ENCODE data around the gene FGF5. TPM values are rescaled to one million over a fixed set of nuclear protein-coding genes. Genes with fewer than 3 reads are reported as not detected.
A peak's percentile ranks its signal among the peaks of the same experiment; 100 is the strongest.

FGF5 gene
- total and polyA plus RNA-seq, 10 of the 15 experiments (the other 5 are each of a cell fraction or from before 2014, with no cell fraction given) = 0.87 to 7.4 (median 1.6) TPM

DNA sequence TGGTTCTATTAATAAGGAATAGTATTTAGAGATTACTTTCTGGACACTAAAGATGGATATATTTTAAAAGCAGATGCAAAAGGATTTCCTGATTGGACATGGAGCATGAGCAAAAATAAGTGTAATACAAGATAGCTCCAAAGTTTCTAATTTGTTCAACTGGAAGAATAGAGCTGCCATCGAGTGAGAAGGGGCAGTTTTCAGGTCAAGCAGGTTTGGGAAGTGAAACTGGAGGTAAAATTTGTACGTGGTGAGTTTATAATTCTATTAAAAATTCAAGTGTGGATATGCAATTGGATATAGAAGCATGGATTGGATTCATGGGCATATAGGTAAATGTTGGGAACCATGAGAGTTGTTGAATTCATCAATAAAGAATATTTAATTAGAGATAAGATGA, 37.3 kb upstream of the FGF5 start:
- Histone ChIP-seq H3K4me2 (ENCODE audit: control insufficient read depth, insufficient read depth) (peak overlapping the region; percentile 72), H3K4me1 (ENCODE audit: control insufficient read depth, insufficient read depth, low read length) (peaks cover 23% of the 10 kb centered on the region), H3K36me3 (ENCODE audit: control insufficient read depth in 2 of 2, insufficient read depth in 2 of 2, low read length in 1 of 2) (no peaks in the 10 kb centered on the region), H3K4me3 (no peak overlapping the region), H3K9me3 (replicated peaks; ENCODE audit: control insufficient read depth, insufficient read depth, low read length) (no peaks in the 10 kb centered on the region; the same call in 2 of the 3 replicates), H3K27me3 (replicated peaks in 1 of 2; ENCODE audit: control insufficient read depth in 2 of 2, insufficient read depth in 2 of 2, low read length in 1 of 2) (no peaks in the 10 kb centered on the region), H4K20me1 (ENCODE audit: control insufficient read depth, insufficient read depth) (no peaks in the 10 kb centered on the region), H3K79me2 (ENCODE audit: control insufficient read depth, insufficient read depth, low read length) (no peaks in the 10 kb centered on the region), H2AFZ (ENCODE audit: control insufficient read depth, low read depth, low read length) (no peak overlapping the region), H3K27ac (ENCODE audit: control insufficient read depth, insufficient read depth) (peak overlapping the region; percentile 49), H3K9ac (ENCODE audit: control insufficient read depth, insufficient read depth, low read length) (no peak overlapping the region)
- ChIA-PET CTCF (interaction anchor here (0.8 to 2.6 kb wide), 9 partner anchors 9 to 823 kb away, joined by 3 to 15 read pairs (median 4); partner anchors contain the start of gene CFAP299), SMC1A (ENCODE audit: uncharacterized antibody, unreplicated experiment) (interaction anchor here (0.8 to 6.1 kb wide), 12 partner anchors 9 to 822 kb away, joined by 3 to 51 read pairs (median 5); partner anchors contain the start of gene FGF5), POLR2A (interaction anchor here (0.5 to 0.8 kb wide), 3 partner anchors 12 to 1571 kb away, joined by 3 to 6 read pairs (median 3); no protein-coding TSS in a partner anchor), RAD21 (ENCODE audit: unreplicated experiment) (interaction anchor here (0.9 to 5.4 kb wide), 9 partner anchors 8 to 811 kb away, joined by 3 to 28 read pairs (median 4); partner anchors contain the start of gene CFAP299)
- ATAC-seq (peak; percentile 68), FAIRE-seq (no peak), DNase-seq (ENCODE audit: low read depth, low spot score) (no peak)
- TF ChIP-seq SPI1 (IDR thresholded peaks at IDR 0.05; ENCODE audit: borderline replicate concordance, insufficient read depth, low read depth, low read length) (peak; percentile 82; the same call in 1 of the 2 replicates), BCL11A (IDR thresholded peaks at IDR 0.05; ENCODE audit: low read depth, low read length) (0 out of 2 replicates have a peak, but pooled peaks have one; percentile 3), BRCA1 (IDR thresholded peaks at IDR 0.05; ENCODE audit: low read depth, low read length) (no peak), ZNF274 (IDR thresholded peaks at IDR 0.05; ENCODE audit: insufficient read depth, insufficient read length) (no peak), PAX5 (IDR thresholded peaks at IDR 0.05; ENCODE audit: borderline replicate concordance, low read depth, low read length) (no peak), STAT3 (IDR thresholded peaks at IDR 0.05; ENCODE audit: low read depth, low read length) (no peak), SRF (IDR thresholded peaks at IDR 0.05; ENCODE audit: low read depth in 2 of 2, low read length in 2 of 2) (no peak), EP300 (IDR thresholded peaks at IDR 0.05; ENCODE audit: borderline replicate concordance in 1 of 2, control insufficient read depth in 1 of 2, low read depth in 2 of 2, low read length in 2 of 2) (no peak)
- TF ChIP-seq, protein P1, sequence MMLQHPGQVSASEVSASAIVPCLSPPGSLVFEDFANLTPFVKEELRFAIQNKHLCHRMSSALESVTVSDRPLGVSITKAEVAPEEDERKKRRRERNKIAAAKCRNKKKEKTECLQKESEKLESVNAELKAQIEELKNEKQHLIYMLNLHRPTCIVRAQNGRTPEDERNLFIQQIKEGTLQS (IDR thresholded peaks at IDR 0.05; ENCODE audit: borderline replicate concordance, extremely low read depth, low read depth, low read length) = no peak
- TF ChIP-seq, protein P2, sequence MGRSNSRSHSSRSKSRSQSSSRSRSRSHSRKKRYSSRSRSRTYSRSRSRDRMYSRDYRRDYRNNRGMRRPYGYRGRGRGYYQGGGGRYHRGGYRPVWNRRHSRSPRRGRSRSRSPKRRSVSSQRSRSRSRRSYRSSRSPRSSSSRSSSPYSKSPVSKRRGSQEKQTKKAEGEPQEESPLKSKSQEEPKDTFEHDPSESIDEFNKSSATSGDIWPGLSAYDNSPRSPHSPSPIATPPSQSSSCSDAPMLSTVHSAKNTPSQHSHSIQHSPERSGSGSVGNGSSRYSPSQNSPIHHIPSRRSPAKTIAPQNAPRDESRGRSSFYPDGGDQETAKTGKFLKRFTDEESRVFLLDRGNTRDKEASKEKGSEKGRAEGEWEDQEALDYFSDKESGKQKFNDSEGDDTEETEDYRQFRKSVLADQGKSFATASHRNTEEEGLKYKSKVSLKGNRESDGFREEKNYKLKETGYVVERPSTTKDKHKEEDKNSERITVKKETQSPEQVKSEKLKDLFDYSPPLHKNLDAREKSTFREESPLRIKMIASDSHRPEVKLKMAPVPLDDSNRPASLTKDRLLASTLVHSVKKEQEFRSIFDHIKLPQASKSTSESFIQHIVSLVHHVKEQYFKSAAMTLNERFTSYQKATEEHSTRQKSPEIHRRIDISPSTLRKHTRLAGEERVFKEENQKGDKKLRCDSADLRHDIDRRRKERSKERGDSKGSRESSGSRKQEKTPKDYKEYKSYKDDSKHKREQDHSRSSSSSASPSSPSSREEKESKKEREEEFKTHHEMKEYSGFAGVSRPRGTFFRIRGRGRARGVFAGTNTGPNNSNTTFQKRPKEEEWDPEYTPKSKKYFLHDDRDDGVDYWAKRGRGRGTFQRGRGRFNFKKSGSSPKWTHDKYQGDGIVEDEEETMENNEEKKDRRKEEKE (IDR thresholded peaks at IDR 0.05) = no peak
- BruUV-seq (replicated peaks) = no TSS peak
- intact Hi-C loops (cut with micrococcal nuclease; ENCODE audit: unreplicated experiment) (loop anchor here (2.0 to 5.0 kb wide), 3 partner anchors 24 to 823 kb away; partner anchors contain the start of gene FGF5), in situ Hi-C loops (cut with MboI) (no loop called here)
- WGBS (ENCODE audit: insufficient coverage, insufficient replicate concordance, low lambda C conversion rate, missing lambda C conversion rate) = 0% methylated on average over 2 of the region's 2 CpGs
